ENCODE data around the gene CEP83. TPM values are rescaled to one million over a fixed set of nuclear protein-coding genes. Genes with fewer than 3 reads are reported as not detected.
A peak's percentile ranks its signal among the peaks of the same experiment; 100 is the strongest.

The CEP83 gene
- total RNA-seq, 1 donor from 2014 or later: 23.6 TPM

DNA sequence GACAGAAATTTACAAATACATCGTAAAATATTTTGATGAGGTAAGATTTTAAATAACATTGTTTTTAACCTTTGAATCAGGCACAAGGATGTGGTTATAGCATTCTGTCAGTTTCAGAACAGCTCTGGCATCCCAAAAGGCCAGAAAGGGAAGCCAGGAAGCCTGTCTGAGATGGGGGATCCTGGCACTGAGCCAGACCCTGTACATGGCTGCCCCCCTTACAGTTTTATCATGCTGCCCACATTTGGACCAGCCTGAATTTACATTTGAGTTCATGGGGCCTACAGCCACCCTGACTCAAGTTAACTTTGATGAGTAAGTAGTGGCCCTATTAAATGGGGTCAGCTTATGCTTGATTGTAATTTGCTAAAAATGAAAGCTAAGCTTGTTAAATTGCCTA is 155.7 kb downstream of the CEP83 start:
- Histone ChIP-seq H3K27me3 (no peaks in the 10 kb centered on the region), H3K4me3 (no peak overlapping the region), H3K36me3 (no peaks in the 10 kb centered on the region), H3K4me1 (peaks cover 5 to 17% of the 10 kb centered on the region in 2 donors), H3K9me3 (no peaks in the 10 kb centered on the region), H3K27ac (peak overlapping the region; percentile 55 to 63)
- DNase-seq (ENCODE audit: low spot score in 2 of 2): no peak
- intact Hi-C loops (cut with DNase I): no loop called here
- TF ChIP-seq, protein P1, sequence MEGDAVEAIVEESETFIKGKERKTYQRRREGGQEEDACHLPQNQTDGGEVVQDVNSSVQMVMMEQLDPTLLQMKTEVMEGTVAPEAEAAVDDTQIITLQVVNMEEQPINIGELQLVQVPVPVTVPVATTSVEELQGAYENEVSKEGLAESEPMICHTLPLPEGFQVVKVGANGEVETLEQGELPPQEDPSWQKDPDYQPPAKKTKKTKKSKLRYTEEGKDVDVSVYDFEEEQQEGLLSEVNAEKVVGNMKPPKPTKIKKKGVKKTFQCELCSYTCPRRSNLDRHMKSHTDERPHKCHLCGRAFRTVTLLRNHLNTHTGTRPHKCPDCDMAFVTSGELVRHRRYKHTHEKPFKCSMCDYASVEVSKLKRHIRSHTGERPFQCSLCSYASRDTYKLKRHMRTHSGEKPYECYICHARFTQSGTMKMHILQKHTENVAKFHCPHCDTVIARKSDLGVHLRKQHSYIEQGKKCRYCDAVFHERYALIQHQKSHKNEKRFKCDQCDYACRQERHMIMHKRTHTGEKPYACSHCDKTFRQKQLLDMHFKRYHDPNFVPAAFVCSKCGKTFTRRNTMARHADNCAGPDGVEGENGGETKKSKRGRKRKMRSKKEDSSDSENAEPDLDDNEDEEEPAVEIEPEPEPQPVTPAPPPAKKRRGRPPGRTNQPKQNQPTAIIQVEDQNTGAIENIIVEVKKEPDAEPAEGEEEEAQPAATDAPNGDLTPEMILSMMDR (IDR thresholded peaks at IDR 0.05): no peak

DNA sequence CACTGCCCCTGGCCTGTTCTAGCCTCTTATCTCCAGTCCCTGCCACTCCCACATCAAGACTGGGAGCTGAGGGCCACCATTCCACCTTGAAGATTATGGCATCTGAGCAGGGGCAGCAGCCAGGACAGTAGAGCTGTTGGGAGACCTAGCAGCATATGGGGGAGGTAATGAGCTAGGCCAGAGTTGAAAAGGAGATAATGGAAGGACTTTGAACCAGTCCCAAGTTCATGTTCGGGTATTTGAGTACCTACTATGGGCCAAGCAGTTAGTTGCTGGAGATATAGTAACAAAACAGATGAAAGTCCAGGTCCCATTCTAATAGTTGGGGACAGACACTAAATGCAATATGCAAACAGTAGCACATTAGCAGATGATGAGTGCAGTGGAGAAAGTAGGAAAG is 159.8 kb downstream of the CEP83 start:
- no peak overlapping the region for H3K27ac ChIP-seq
- DNase-seq (ENCODE audit: low spot score in 2 of 2): no peak
- TF ChIP-seq, protein P1 (IDR thresholded peaks at IDR 0.05): no peak
- peaks cover 5 to 9% of the 10 kb centered on the region in 2 donors for H3K4me1 ChIP-seq
- no peaks in the 10 kb centered on the region for H3K36me3 ChIP-seq
- H3K27me3 ChIP-seq: no peaks in the 10 kb centered on the region
- H3K9me3 ChIP-seq: no peaks in the 10 kb centered on the region
- intact Hi-C loops (cut with DNase I): no loop called here
- no peak overlapping the region for H3K4me3 ChIP-seq

DNA sequence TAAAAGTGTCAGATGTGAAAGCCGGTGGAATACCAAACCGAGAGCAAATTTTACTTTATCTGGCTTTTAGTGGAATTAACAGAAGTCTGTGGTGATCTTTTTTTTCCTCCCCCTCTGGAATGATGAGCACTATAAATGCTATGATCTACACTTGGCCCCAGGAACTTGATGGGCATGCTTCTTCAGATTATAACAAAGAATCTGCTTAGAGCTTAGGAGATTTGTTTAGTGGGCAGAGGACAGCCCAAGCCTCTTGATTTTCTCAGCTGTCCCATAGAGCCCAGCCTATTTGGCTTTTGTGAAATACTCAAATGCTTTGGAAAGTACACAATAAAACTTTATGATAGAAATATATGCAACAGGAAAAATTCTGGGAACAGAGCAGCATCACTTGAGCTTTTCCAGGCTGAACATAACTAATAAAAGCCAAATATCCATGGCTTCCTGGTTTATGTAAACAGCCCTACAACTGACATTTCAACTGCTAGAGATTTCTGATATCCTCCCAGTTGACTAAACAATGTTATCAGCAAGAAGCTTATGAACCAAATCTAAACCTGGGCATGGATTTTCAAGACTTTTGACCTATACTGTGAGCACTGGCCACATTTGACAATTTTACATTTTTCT is 161.7 kb downstream of the CEP83 start:
- no peak for DNase-seq (ENCODE audit: low spot score in 2 of 2)
- Histone ChIP-seq H3K36me3 (no peaks in the 10 kb centered on the region), H3K4me1 (no peaks in the 10 kb centered on the region), H3K27ac (no peak overlapping the region), H3K4me3 (no peak overlapping the region), H3K27me3 (no peaks in the 10 kb centered on the region), H3K9me3 (no peaks in the 10 kb centered on the region)
- TF ChIP-seq, protein P1 (IDR thresholded peaks at IDR 0.05): no peak
- intact Hi-C loops (cut with DNase I): no loop called here

DNA sequence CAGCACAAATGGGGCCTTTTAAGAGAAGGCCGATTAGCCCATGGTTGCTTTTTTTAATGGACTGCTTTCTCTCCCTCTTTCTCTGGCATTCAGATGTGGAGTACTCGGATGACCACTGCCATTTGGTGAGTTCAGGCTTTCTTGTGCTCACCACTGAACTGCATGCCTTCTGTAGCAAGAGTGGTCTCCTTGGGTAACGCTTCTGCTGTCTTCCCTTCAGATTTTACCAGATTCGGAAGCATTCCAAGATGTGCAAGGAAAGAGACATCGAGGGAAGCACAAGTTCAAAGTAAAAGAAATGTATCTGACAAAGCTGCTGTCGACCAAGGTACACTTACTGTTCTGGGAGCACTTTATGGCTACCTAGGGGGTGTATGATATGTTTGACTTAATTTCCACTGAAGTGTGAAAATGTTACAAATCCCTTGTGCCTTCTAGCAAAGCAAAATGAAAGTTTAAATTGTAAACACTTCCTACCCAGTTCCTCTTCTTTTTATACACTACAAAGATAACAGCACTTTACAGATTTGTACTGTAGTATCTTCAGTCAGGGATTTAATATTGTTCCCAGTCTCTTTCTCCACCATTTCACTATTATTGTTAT is 162.5 kb downstream of the CEP83 start:
- Histone ChIP-seq H3K9me3 (no peaks in the 10 kb centered on the region), H3K4me3 (no peak overlapping the region), H3K27me3 (no peaks in the 10 kb centered on the region), H3K27ac (no peak overlapping the region), H3K4me1 (no peaks in the 10 kb centered on the region), H3K36me3 (no peaks in the 10 kb centered on the region)
- intact Hi-C loops (cut with DNase I): no loop called here
- no peak for DNase-seq (ENCODE audit: low spot score in 2 of 2)
- TF ChIP-seq, protein P1 (IDR thresholded peaks at IDR 0.05): no peak

DNA sequence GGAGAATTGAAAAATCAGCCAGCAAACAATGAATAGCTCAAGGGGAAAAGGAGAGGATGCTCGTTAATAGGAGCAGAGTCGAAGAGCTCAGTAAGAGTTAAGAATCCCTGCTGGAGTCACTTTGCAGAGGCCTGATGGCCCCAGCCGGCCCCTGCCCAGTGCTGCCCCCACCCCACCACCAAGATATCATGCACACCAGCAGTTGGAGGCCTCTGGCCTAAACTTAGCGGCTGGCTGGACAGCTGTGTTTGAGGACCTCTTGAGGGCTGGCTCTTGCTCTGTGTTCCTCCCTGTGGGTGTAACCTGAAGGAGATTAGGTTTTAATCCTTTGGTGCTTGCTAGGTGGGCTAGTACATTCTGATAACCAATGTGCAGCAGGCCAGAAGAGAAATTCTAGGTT is 169.3 kb downstream of the CEP83 start:
- intact Hi-C loops (cut with DNase I): no loop called here
- H3K9me3 ChIP-seq: no peaks in the 10 kb centered on the region
- H3K27ac ChIP-seq: no peak overlapping the region
- H3K36me3 ChIP-seq: no peaks in the 10 kb centered on the region
- TF ChIP-seq, protein P1 (IDR thresholded peaks at IDR 0.05): no peak
- H3K4me3 ChIP-seq: no peak overlapping the region
- no peaks in the 10 kb centered on the region for H3K27me3 ChIP-seq
- no peak for DNase-seq (ENCODE audit: low spot score in 2 of 2)
- peaks cover 0 to 5% of the 10 kb centered on the region in 2 donors for H3K4me1 ChIP-seq

Data from ascending aorta (tissue), 2 donors.